Muscle of arm (tissue), 12 donors: ENCODE results near the gene COLEC12. TPM values are rescaled to one million over a fixed set of nuclear protein-coding genes. Genes with fewer than 3 reads are reported as not detected.

Source experiments
- DNase-seq: peaks from one replicate; pipeline ENCODE4 v3.0.0-alpha.2; 2013
- polyA plus RNA-seq, 12 donors: library from polyadenylated mRNA; unstranded; fragments of 120-200 nt; gene quantifications; one replicate each; pipeline ENCODE4 v1.2.1, GENCODE V29; 2013; ENCODE audit not compliant: insufficient read length in 12 of 12

The COLEC12 gene
- polyA plus RNA-seq, 12 donors: 32.2 to 101 (median 50.3) TPM; not detected in 1

DNA sequence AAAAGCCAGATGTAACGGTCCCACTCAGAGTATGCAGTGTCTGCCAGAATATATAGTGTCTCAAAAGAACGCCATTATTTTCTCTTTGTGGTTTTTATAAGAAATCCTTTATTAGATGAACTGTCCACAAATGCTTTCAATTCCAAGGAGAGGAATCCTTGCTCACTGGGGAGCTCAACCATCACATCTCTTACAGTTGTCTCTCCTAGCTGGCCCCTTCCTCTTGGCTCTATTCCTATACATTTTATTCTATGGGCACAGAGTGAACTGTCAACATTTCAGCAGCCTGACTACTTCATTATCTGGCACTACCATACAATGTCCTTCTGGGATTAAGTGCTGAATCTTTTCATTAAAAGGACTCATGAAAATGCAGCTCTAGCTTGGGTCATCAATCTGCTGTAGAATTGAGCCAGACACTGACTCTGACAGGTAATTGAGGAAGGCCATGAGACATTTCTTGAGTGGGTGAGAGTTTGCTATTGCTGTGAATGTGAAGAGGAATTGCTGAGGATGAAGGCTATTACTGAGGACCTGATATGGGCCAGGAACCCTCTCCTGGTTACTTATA is 136.2 kb downstream of the COLEC12 start:
- DNase-seq: no peak

DNA sequence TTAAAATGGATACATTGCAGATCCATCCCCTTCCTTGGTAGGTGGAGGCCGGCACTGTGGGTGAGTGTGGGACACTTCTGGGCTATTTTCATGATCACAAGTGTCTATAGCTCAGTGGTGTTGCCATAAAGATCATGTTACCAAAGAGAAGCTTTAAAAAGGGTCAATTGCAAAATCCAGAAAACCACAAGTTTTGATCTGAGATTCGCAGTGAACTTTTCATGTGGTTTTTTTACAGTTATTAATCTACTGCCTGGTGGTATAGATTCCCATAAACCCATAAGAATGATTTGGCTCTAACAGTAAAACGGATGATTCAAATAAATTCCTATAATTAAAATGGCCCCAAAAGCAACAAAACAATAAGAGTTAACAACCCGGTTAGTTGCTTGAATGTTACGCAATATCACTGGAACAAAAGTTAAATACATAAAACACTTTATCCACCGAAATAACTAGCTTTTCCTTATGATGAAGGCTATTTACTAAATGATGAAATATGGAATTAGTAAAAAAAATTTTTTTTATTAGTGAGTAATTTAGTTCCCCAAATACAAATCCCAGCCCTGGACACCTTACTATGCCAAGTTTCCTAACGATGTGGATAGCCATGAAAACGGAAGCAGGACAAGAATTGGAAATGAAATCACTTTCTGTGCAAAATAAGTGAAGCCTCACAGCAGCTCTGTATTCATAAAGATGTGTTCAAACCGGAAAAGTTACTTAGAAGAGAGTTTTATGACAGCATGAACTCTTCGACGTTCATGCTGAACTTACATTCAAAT is 137.0 kb downstream of the COLEC12 start:
- peak; percentile 64 for DNase-seq

DNA sequence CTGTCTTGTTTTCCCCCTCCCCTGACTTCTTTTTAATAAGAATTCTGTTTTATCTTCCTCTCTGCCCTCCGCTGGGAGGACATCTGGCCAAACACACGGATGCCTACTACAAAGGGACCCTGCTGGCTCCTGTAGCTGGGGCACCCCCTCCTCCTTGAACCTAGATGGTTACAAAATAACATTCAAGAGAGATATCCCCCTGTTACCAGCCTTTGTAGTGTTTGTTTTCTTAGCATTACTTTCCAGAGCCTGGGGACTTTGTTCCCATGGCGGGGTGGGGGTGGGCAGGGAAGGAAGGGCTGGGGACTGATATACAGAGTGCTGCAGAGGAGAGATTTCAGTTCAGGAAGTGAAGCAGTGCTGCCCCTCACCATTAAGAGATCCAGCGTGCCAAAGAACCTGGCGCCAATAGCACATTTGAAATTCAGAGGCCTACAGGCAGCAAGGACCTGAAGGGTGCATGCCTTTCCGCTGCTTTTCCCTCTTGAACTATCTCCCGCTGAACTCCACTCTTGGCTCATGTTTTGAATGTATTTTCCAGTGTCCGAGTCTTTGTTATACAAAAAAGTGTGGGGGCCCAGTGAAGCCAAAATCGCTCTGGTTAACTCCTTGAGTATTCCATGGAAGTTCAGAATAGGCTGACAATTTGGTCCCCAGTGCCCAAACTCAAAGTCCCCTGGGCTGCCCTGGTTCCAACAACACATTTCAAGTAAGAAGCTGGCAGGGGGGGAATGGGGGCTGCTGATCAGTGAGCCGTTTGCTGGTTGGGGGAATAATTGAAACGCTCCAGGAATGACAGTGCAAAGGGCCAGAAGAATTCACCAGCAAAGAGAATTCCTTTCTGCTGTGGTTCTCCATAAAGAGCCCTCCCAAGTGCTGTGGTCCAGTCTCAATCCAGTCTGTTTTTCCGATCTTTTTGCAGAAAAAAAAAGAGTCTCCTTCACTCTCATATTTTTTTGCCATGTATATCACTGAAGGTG is 137.9 kb downstream of the COLEC12 start:
- DNase-seq: peak; percentile 81

DNA sequence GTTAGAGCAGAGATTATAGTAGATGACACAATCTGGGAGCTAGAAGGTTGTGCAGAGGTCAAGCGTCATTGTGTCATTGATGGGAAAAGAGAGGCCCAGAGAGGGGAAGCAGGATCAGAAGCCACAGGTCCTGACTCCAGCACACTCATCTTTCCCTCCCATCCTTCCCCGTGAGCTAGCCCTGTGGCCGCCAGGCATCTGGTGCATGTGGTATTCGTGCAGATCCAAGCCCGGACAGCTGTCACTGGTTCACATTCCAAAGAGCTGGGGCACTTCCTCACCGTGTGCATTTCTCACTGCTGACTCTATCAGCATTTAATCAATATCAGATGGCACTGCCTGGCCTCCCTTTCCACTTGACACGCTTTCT is 138.6 kb downstream of the COLEC12 start:
- peak; percentile 63 for DNase-seq

DNA sequence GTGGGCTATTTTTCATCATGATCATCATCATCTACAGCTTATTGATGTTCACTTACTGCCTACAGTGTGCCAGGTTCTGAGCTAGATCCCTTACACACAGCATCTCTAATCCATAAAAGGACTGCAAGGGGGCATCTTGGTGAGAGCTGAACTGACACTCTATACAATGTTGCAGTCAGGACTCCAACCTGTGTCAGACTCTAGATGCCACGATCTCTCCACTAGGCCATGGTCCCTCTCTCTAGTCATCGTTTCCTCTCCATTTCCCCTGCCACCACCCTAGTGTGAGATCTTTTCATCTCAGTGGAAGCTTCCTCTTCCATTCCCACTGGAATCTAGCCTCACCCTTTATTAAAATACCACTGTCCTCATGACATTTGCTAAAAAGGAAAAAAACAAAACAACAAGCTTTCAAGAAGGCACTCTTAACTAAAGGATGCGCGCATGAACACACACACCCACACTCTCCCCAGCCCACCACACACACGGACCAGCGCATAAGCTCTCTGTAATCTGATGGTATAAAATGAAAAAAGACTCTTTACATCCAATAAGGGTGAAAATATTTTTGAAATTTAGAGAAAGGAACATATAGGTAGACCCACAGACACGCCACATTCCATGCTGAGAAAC is 139.3 kb downstream of the COLEC12 start:
- no peak for DNase-seq

DNA sequence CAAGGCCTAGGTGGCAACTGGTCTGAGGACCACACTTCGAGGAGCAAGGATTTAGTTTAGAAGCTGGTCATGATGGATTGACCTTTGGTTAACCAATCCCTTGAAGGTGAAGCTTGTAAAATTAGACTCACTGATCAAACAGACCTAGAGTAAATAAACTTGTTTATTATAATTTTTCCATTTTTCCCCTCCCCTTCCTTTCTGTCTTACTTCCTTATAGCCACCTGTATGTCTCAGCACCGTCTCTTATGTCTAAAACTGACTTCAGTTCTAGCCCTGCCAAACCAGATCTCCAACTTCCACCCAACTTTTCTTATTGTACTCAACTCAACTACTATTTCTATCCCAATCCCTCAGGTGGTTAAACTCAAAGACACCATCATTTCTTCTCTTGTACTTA is 139.8 kb downstream of the COLEC12 start:
- no peak for DNase-seq

DNA sequence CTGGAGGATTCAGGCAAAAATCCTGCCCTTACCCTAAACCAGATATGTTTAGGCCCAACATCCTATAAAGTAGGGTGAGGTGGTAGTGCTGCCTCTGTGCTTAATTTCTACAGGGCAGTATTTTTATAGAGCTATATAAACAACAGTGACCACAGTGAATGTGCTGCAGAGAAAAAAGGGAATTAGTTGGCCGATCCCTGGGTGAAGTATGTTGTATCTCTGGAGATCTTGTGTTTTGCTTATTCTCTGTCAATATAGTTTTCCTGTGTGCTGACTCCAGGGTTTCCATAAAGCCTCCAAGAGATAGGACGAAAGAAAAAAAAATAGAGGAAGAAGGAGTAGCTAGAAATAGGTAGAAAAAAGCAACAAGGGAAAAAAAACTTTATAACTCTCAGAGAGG is 143.7 kb downstream of the COLEC12 start:
- no peak for DNase-seq

DNA sequence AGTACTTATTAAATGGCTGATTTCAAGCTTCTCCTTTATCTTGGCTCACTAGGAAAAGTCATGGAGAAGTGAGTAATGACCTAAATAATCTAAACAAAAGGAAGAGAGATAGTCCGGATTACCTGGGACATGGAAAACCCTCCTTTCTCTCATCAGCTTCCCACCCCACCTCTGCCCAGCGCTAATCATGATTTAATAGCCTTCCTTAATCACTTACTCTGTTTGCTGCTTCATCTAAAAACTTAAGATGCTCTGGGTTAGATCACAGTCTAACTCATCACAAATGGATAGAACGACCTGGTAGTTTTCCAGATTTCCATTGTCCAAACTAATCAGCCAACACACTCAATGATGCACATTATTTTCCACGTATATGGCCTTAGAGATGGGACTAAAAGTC is 144.8 kb downstream of the COLEC12 start:
- peak; percentile 39 for DNase-seq

DNA sequence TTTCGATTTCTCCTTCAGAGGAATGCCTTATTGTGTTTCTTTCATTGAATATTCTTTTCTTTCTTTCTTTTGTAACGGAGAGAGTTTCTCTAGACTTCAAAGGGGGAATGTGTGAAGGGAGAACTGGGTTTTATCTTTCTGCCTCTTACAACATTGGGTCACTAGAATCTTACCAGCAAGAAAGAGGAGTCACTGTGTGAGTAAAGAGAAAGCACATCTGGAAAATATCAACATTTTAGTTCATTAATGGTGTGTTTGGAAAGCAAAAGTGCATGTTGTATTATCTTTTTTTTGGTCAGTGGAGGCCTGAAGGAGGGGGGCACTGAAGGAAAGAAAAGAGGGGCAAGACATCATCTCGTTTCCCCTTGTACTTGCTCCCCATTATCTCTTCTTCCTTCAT is 146.0 kb downstream of the COLEC12 start:
- DNase-seq: no peak

DNA sequence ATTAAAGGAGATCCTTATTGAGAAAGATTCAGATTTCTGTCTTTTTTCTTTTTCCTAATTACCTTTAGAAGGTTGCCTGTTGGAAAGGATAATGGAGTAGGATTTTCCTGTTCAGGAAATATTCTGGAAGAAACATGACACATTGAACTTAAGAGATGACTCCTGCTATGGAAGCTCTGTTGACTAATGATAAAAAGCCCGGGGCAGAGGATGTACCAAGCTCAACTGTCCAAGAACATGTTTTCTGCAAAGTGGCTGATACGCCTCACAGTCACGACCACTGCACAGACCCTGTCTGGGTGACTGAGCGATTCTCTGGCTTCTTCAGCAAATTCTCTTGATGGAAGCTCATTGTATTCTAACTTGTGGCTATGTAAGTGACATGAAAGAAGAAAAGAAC is 146.5 kb downstream of the COLEC12 start:
- DNase-seq: no peak

DNA sequence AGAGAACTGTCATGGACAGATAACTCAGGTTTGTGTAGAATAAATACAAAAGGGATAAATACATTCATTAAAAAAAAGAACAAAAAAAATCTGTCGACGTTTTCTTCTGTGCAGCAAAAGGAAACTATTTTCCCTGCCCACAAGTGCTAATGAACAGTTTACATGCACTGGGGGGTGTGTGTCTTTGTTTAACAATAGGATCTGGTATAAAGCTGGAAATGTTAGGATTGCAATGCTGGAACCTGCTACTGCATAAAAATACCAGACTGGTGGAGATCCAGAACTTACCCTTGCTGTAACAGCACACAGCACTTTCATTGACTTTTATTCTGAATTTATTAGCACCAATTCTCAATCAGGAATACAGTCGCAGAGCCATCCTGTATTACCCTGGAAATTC is 148.1 kb downstream of the COLEC12 start:
- DNase-seq: no peak

DNA sequence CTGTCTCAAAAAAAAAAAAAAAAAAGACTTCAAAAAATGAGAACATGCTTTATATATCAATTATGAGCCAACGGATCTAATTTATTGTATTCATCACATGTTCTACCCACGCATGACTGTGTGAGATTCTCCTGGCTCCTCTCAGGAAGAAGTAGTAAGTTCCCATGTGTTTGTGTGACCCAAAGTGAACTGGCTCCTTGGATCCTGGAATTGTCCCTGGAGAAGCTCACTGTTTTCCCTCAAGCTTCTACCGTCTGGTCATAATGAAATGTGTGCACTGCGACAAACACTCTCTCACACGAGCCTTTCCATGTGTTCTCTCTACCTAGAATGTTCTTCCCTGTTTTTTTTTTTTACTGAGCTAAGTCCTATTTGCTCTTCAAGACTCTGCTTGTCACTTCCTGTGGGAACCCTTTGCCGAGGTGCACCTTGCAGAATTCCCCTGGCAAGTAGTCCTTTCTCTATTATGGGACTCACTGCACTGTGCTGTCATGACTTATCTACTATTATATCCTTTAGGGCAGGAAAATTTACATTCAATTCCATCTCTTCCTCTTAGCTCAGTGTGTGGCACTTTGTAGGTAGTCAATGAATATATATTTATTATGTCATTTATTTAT is 149.4 kb downstream of the COLEC12 start:
- DNase-seq: no peak

DNA sequence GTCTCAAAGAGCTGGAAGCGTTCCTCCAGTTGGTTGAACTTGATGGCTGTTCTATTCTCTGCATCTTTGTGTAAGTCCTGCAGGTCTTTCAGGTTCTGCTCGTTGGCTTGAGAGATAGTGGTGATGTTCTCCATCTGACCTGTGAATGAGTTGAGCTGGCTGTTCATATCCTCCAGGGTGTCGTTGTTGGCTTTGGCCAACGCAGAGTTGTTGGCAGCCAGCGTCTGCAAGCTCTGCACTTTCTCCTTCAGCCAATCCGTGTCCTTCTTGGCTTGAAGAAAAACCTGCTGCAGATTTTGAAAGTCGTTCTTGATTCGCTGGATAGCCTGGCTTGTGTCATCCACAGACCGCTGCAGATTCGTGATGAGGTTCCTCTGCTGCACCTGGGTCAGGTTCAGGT is 153.9 kb downstream of the COLEC12 start:
- peak; percentile 61 for DNase-seq

DNA sequence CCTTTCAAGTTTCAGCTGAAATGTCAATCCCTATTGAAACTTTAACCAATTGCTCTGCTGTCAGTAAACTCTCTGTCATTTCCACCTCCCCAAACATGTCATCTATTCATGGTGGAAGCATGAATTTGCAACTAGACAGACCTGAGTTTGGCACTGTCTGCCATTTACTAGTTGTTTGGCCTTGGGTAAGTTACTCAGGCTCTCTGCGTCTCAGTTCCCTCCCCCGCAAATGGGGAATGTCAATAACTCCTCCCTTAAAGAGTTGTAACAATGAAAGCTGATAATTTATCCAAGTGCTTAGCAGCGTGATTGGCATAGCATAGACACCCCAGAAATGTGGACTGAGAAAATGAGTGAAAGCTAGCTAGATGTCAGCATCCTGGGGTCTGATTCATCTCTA is 159.4 kb downstream of the COLEC12 start:
- DNase-seq: no peak

DNA sequence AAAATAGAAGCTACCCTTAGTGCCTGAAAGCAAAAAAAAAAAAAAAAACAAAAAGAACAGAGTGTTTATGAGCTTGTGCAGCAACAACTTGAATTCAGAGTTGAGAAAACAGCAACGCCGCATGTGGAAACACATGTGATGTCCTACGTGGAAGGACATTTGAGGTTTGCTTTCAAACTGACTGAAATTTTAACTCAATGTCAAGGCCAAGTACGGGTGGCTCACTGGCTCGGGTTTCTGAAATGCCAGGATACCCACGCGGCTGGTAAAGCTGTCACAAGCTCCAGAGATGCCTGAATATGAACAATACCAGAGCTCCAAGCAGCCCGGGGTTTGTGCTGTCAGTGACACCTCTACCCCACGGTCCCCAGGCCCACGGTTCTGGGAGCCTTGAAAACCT is 160.5 kb downstream of the COLEC12 start:
- DNase-seq: no peak

DNA sequence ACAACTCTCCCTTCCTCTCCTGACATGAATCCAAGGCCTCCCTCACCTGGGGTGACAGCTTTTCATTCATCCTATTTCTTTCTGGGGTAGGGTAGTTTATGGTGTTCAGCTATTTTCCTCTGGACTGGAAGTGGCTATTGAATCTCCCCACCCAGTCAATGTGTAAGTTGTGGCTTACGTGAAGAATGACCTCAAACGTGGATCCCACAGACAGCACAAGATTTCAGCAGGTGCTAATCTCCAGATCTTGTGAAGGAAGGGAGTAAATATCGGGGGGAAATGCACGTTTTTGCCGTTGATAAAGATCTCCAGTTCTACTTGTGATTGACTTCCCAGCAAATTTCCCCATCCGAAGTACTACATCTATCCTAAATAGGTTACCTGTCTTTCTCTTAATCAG is 161.3 kb downstream of the COLEC12 start:
- DNase-seq: no peak

DNA sequence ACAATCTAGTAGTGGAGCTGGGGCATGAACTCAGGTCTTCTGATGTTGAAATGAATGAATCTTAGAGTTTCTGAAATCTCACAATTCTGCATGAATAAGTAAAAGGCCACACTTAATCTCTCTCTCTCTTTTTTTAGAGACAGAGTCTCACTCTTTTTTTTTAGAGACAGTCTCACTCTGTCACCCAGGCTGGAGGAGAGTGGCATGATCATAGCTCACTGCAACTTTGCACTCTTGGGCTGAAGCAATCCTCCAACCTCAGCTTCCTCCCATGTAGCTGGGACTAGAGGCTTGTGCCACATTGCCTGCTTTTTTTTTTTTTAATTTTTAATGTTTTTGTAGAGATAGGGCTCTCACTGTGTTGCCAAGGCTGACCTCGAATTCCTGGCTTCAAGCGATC is 163.8 kb downstream of the COLEC12 start:
- no peak for DNase-seq

DNA sequence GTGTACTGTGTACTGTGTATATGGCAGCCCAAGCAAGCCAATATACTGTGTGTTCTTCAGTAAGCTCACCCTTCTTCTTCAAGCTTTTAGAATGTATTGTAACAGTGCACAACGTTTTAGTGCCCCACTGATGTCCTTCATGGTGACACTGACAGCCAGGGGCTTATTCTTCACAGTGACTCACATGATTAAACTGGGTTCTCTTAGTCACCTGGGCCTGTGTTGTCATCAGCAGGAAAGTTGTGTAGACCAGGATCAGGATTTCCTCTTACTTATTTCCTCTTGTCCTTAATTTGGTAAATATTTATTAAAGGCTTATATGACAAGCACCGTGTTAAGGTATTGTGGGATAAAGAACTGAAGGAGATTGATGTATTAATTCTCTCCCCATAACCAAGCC is 164.8 kb downstream of the COLEC12 start:
- DNase-seq: no peak

DNA sequence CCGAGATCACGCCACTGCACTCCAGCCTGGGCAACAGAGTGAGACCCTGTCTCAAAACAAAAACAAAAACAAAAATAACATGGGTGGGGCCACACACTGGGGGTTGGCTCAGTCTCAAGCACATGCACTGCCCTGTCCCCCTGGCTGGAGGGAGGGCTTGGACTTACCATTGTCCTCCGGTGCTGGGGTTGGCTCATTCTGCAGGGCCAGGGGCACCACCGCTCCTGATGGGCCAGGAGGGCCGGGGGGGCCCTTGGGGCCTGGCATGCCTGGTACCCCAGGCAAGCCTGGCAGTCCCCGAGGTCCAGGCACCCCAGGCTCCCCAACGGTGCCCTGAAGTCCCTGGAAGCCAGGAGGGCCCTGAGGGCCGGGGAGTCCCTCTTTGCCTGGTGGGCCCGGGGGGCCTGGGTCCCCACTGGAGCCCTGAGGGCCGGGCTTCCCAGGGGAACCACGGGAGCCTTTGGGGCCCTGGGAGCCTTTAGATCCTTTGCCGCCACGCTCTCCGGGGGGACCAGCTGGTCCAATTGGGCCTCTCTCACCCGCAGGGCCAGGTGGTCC is 165.8 kb downstream of the COLEC12 start:
- DNase-seq: no peak

DNA sequence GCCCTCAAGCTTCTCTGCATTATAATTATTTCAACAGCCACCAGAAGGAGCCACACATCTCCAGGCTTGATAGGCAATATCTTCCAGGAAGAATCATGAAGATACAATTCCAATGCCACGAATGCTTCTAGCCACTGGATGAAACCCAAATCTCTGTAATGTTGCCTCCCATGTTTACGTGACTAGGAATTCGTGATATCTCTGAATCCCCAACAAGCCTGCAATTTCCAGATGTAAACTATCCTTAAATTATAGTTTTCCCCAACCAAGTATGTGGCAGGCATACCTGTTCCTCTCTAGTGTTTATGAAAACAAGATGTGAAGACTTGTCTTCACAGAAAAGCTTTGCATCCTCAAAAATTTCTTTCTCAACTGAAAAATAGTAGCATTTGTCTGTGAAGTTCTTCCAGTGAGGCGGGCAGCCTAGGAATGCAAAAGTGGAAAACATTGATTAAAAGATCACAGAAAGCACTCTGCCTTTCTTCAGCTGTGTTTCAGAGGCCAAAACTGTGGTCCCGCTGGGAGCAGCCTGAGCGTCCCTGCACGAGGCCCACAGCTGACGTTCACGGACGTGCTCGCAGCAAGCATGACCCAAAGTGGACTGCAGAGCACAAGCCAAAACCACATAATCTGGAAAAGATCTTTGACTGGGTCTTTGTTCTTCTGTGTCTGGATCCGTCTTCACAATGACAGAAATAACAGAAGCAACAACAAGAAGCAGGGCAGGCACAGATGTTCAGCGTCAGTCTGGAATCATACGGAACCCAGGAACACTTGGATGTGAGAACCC is 167.6 kb downstream of the COLEC12 start:
- DNase-seq: peak; percentile 61

DNA sequence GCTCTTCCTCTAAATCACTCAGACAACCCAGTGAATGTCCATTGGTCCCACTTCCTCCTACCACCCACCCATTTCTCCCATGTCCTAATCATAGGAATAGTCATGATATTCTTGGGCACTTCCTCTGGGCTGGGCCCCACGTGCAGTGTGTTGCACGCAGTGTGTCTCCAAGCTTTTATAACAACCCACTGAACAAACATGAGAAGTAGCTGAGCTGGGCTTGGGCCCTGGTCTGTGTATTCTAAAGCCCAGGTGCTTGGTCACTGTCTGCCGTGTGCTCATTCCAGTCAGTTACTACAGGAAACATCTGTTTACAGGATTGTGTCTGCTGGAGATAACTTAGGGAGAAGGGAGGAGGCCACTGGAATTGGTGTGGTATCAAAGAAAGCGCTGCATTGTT is 168.5 kb downstream of the COLEC12 start:
- no peak for DNase-seq
